ENCODE measurements around the gene IDUA.
"Not testable (repeated sequence)": the region's sequence is repeated elsewhere in the genome, so short reads cannot be mapped to it uniquely, and the experiment has no call there.

IDUA gene

DNA sequence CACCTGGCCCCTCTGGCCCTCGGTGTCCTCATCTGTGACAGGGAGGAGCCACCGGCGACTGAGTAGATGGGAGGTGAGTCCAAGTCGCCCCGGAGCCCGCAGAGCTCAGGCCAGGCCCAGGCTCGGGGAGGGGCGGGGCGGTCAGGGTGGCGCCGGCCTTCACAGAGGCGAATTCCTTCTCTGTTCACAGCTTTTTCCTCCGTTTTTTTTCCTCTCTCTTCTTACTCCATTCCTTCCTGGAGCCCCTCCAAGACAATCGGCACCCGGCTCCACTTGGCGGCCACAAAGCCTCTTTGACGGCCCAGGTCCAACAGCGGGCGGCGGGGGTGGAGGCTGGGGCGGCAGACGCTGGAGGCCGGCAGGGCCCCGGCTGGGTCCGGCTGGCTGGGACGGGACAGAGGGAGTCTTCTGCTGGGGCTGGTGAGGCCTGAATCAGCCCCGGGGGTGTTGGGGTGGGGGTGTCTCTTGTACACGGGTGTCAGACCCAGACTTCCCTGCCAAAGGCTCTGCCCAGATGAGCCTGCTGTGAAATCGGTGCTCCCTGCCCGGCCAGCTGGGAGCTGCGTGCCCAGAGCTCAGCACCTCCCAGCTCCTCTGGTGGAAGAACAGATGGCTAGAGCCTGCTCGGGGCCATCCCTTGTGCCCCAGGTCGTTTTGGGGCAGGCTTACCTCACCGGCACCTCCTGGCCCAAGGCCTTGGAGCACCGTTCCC, 47.2 kb downstream of the IDUA start:
- no peak for DNase-seq

DNA sequence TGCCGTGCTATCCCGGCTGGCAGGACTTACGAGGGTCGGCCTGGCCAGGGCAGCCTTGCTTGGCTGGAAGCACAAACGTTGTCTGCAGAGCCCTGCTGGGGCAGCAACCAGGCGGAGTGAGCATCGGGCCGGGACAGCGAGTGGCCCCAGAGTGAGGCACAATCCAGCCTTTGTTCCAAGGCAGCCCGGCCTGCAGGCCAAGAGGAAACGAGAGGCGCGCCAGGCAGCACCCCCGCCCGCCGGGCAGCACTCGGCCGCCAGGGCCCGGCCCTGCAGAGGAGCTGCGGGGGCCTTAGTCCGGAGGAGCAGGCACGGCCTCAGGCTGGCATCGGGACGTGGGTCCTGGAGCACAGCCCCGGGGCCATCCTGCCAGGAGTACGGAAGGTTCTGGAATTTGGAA, 48.7 kb downstream of the IDUA start:
- no peak for DNase-seq

DNA sequence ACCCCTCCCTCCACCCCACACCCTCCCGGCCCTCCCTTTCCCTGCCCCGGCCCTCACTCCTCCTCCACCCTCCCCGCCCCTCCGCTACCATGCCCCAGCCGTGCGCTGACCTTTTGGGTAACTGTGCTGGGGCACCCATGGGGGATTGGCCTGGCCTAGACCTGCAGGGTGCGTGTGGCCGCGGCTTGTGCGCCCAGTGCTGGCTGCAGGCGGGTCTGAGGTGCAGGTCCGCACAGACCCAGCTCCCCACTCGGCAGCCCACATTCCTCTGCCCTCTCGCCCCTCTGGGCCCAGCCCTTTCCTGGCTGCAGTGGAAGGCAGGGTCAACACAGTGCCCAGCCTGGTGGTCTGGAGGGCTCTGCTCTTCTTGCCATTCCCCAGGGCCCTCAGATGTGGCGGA, 49.3 kb downstream of the IDUA start:
- no peak for DNase-seq

DNA sequence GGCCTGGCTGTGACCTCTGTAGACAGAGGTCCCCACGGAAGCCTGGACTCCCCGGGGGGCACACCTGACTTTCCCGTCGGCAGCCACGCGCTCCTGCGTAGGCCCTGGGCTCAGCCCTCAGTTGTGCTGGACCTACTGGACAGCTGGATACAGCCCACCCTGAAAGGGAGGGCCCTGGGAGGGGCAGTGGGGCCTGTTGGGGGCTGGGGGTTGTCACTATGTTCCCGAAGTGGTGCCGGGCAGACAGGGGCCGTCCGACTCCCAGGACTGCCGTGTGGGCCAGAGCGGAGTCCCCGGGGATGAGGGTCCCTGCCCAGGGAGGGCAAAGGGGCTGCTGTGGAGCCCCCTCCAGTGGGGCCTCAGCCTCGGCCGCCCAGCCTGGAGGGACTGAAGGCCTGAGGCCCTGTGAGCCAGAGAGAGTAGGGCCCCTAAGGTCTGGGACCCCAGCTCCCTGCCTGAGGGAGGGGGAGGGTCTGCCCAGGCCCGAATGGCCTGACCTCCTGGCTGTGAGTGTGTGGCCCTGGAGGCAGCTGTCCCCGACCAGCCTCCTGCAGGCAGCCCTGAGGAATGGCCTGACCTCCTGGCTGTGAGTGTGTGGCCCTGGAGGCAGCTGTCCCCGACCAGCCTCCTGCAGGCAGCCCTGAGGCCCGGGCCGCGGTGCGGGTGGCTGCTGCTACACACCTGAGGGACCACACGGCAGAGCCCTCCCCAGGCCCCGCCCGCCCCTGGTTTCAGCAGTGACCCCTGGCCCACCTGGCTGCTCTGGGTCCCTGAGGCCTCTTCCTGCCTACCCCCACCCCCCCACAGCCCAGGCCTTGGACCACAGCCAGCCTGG, 50.3 kb downstream of the IDUA start:
- DNase-seq: no peak

DNA sequence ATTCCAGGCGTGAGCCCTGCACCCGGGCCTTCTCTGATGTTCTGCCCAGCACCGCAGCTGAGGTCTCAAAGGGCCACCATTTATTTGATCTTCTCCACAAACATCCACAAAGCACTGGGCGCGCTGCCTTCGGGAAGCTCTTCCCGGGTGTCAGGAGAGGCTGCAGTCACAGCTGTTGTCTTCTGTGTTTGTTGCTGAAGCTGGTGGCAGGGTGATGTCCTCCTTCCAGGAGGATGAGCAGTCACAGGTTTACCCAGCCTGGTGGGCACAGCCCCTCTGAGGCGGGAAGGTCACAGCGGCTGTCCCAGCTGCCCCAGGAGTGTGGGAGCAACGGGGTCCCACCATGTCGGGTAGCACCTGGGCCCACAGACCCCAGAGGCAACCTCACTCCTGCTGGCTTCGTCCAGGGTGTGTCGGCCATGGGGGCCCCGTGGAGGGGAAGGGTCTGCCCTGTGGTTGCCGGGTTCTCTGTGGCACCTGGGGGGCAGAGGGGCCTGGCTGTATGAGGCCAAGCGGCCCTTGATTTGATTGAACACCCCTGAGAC, 52.2 kb downstream of the IDUA start:
- no peak for DNase-seq

DNA sequence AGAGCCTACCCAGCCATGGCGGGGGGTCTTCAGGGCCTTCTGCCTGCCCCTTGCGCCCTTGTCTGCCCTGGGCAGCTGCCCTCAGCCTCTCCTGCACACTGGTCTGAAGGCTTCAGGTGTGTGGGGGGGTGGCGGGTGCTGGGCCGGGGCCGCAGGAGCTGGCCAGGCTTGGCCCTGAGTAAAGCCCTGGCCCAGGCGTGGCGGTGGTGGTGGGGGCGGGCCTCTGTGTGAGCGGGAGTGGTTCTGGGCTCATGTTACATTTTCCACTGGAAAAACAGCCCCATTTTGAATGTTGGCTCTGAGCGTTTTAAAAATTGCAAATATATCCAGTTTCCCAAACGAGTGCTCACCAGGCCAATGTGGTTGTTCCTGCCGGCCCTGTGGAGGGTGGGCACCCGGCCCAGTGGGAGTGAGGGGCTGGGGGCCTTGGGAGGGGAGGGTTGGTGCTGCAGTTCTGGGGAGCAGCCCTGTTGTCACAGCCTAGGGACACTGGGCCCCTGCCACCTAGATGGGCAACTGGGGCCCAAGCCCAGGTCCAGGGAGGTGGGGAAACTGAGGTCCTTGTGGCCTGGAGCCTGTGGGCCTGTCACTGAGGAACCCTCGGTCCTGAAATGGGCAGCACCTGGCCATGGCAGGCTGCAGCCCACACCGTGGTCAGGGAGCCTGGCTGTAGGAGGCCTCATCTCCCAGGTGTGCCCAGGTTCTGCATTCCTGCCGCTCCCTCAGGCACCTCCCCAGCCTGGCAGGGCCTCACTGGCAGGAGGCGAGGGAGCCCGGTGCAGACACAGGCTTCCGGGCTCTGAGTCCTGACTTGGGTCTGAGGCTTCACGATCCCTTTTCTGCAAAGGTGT, 52.9 kb downstream of the IDUA start:
- no peak for DNase-seq

DNA sequence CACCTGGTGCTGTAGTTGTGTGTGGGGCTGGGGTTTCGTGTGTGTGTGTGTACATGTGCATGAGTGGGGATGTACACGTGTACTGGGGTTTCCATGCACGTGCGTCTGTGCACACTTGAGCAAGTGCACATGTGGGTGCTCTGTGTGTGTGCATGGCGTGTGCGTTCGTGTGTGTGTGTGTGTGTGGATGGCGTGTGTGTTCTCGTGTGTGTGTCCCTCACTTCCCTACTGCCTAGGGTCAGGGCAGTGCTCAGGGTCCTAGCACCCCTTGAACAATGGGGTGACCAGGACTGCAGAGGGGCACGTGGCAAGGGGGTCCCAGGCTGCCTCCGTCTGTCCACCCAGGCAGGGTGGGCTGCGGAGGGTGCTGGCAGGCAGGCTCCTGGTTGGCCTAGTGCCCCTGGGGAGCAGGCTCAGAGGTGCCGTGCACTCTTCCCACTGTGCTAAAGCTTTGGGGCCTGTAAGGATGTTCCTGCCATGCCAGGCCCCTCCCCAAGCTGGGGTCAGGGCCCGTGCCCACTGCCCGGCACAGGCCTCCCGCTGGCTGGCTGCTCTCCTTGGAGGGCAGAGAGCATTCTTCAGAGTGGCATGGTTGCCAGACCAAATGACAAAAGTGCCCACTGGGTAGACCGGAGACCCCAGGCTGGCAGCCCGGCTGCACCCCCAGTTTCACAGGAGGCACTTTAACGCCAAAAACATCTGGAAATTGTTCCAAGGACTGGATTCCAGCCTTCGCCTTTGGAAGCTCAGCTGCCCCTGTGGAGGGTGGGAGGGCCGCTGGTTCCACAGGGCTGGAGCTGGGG, 53.7 kb downstream of the IDUA start:
- DNase-seq: no peak

DNA sequence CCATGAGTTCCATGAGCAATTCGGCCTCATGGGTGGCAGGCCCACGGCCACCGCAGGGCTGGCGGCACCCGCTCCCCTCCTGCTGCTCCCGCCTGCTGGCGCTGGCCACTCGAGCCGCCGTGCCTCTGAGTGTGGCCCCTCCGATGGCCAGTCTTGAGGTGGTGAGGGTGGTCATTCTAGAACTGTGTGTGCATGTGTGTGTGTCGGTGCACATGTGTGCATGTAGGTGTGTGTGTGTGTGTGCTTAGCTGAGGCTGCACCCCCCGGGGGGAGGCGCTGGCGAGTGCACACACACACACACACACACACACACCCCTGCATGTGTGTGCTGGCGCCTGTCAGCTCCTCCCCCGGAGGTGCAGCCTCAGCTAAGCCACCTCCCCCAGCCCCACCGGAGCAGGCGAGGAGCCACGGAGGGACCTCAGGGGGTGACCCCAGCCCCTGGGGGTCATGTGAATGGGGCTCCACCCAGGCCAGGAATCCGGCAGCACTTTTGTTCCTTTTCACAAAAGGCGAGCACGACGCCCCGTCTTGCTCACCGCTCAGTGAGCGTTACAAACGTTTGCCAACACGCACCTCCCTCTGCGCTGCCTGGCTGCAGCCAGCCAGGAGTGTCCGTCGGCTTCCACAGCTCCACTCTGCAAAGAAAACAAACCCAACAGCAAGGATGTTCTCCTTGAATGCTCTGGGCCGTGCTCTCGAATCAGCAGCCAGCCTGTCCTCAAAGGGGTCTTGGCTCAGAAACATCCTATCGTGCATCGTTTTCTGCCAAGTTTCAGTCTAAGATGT, 54.5 kb downstream of the IDUA start:
- no peak for DNase-seq

DNA sequence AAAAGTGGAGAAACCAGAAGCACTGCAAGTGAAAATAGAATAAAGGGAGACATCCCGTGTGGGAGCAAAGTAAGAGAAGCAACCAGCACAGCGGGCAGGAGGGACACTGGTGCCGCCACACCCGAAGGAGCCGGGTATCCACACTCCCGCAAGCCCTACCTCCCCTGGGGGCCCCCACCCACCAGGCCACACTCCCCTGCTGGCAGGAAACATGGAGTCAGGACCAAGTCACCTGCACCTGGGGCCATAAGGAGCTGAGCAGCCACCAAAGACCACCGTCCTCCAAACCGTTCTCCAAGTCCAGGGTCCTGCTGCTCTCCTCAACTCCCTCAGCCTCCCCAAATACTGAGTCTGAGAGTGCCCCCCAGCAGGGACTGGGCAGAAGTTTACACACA, 55.1 kb downstream of the IDUA start:
- DNase-seq: no peak

DNA sequence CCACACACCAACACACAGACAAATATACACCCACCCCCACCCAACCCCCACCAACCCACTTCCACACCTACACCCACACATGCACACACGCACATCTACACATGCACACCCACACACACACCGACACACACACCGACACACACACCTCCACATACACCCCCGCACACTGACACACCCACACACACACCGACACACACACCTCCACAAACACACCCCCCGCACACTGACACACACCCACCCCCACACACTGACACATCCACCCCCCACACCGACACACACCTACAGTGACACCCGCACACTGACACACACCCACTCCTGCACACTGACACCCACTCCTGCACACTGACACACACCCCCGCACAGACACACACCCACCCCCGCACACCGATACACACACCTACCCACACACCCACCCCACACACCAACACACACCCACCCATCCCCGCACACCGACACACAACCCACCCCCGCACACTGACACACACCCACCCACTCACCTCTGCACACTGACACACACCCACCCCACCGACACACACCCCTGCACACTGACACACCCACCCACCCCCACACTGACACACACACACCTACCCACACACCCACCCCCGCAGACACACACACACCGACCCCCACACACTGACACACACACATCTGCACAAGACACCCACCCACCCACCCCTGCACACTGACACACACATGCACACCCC, 55.7 kb downstream of the IDUA start:
- no peak for DNase-seq

DNA sequence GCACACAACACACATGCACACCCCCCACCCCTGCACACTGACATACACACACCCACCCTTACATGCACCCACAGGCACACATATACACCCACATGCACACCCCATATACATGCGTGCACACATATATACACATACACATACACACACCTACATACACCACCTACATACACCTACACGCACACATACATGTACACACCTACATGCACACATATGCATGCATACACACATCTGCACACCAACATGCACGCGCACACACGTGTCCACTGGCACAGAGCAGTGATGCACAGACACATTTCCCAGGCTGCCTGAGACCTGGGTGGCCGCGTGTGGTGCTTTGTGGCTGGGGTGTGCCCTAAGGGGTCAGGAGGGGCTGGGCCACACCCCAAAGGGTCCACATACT, 56.3 kb downstream of the IDUA start:
- no peak for DNase-seq

DNA sequence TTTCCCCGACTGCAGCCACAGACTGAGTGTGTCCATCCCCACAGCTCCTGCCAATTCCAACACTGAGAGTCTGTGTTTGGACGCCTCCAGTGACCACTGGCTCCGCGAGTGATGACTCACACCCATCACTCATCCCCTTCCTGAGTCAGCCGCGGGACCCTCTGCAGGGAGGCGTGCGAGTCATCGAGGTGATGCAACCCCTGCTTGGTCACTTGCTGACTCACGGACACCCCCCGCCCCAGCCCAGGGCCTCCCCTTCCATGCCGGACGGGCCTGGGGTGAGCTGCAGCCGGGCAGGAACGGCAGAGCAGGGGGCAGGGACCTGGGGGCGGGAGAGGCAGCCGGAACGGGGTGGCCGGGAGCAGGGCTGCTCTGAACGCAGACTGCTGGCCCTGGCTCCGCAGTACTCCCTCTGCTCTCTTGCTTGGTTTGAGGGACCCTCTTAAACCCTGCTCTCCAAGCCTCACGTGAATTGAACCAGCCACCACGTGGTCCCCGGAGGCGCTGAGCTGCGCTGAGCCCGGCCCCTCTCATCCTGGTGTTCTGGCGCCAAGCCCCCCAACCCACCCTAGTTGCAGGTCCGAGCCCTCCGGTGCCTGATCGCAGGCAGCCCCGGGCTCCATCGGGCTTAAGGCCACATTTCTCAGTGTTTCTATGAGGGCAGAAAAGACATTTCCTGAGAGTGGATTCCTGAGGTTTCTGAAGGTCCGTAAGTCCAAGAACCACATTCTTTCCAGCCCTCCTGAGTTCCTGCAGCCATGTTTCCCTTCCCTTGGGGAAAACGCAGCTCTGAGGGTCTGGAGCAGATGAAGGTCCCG, 57.0 kb downstream of the IDUA start:
- no peak for DNase-seq

DNA sequence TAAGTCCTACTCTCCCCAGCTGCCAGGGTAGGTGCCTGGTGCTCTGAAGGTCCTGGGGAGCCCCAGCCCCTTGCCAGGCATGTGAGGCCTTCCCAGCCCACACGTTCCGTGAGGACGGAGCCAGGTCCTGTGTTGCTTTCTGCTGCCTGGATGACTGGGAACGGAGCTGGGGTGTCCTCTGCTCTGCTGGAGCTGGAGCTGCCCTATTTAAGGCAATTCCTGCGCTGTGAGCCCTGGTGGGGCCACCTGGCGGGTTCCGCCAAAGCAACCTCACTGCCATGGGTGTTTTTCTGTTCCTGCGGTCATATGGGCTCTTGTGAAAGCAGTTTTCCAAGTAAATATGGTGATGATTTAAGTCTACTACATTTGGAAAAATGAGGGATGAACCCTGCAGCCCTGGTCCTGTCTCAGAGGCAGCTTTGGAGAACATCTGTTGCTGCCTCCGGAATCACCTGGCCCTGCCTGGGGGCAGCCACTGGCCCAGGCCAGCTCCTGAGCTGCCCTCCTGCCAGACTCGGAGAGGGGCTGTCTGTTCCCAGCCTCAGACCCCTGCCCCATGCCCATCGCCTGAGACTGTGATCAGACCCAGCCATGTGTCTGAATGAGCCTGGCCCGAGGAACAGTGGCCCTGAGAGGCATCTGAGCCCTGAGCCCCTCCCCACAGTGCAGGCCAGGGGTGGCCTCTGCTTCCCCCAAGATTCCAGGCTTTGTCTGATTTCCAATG, 57.8 kb downstream of the IDUA start:
- no peak for DNase-seq

DNA sequence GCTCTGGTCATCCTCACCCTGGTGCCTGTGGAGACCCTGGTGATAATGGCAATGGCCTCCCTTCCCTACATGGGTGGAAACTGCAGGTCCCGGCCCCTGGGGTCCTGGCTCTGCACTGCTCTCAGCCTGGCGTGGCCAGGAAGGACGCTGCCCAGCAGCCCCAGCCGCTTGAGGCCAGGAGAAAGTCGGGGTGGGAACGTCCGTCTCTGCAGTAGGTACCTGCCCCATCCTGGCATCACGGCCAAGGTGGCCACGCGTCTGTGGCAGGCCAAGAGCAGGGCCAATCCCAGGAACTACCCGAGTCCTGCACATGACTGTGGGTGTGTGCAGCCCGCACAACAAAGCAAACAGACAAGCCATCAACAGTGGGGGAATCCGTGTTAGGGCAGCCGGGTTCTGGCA, 58.4 kb downstream of the IDUA start:
- DNase-seq: no peak

DNA sequence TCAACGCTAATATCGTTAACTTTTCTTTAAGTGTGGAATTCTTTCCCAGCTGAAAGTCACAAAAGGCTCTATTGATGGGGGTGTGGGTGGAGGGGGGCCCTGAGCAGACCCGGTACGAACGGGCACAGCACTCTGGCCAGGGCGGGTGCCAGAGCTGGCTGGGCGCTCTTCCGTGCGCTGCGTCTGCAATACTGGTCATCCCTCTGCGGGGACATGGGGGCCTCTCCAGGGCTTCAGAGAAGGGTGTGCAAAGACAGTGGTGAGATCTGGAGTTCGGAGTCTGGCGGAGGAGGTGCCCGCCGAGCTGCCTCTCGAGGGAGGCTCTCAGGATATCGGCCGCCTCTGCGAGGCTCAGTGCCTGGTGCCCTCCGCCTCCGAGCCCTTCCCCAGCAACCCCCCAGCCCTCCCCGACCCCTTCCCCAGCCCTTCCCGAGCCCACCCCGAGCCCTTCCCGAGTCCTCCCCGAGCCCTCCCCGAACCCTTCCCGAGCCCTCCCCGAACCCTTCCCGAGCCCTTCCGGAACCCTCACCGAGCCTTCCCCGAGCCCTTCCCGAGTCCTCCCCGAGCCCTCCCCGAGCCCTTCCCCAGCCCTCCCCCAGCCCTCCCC, 58.9 kb downstream of the IDUA start:
- DNase-seq: no peak

DNA sequence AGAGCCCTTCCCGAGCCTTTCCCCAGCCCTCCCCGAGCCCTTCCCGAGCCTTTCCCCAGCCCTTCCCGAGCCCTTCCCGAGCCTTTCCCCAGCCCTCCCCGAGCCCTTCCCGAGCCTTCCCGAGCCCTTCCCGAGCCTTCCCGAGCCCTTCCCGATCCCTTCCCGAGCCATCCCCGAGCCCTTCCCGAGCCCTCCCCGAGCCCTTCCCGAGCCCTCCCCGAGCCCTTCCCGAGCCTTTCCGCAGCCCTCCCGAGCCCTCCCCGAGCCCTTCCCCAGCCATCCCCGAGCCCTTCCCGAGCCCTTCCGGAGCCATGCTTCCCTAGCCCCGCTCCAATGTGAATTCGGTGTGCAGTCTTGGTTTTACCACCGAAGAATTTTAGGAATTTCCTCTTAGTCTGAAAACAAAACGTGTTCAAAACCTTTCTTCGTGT, 59.8 kb downstream of the IDUA start:
- not testable (repeated sequence) for DNase-seq

DNA sequence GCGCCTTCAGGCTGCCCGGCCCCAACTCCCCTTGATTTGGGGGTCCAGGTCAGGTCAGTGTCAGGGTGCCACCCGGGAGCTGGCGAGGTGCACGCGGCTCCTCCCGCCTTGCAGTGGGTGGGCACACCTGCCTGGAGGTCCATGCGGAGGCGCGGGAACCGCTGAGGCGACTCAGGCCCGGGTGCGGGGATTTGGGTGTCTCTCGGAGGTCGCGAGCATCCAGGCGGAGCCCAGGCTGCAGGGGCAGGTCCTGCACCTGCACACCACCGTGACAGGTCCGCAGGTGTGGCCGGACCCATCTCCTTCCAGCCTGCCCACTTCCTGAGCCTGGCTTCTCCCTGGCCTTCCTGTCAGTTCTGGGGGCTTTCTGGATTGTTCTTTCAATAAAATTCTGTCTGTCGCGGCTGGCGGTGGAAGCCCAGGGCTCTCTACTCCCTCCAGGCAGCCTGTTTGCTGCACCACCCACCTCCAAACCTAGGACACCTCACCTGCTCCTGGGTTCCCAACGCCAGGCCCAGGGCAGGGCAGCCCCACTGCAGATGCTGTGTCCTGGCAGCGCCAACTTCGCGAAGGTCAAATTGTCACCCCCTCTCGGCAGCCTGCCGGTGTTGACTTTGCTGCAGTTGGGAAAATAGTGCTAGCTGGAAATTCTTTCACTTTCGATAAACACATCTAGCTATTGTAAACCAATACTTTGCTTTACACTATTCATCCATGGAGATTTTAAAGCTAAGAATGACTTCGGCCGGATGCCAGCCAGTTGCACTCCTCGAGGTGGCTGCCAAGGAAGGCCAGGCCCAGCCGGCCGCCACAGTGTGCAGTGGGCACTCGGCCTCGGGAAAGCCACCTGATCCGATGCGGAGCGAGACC, 60.5 kb downstream of the IDUA start:
- DNase-seq: no peak
